Small intestine (tissue), 7 donors: ENCODE measurements around the gene SRP9. TPM values are rescaled to one million over a fixed set of nuclear protein-coding genes. Genes with fewer than 3 reads are reported as not detected.
A peak's percentile ranks its signal among the peaks of the same experiment; 100 is the strongest.

ENCODE experiments used
- DNase-seq, 2 donors: peaks; one replicate each; pipeline versions ENCODE4 v3.0.0 to v3.0.0-alpha.2; 2013
- FAIRE-seq: peaks from 2 replicates; lab custom pipeline; 2012; peaks lifted over from hg19 to GRCh38; lab: Jason Lieb, UNC
- H3K27ac ChIP-seq, 3 donors: one replicate each; pipeline ENCODE4 v1.5.1; 2013; ENCODE audit warnings: low read length in 2 of 3, mild to moderate bottlenecking in 2 of 3, control low read depth in 1 of 3, inconsistent platforms in 1 of 3, low read depth in 1 of 3, moderate library complexity in 1 of 3
- H3K27me3 ChIP-seq, 3 donors: one replicate each; pipeline ENCODE4 v1.6.1; 2013; ENCODE audit warnings: low read length in 3 of 3, inconsistent platforms in 1 of 3; ENCODE audit not compliant: control insufficient read depth in 3 of 3, insufficient read depth in 3 of 3
- H3K36me3 ChIP-seq, 3 donors: one replicate each; pipeline ENCODE4 v1.6.1; 2013; ENCODE audit warnings: low read length in 3 of 3, inconsistent platforms in 1 of 3, low read depth in 1 of 3, mild to moderate bottlenecking in 1 of 3, moderate library complexity in 1 of 3; ENCODE audit not compliant: control insufficient read depth in 3 of 3, insufficient read depth in 2 of 3
- H3K4me1 ChIP-seq, 3 donors: one replicate each; pipeline ENCODE4 v1.6.1; 2013; ENCODE audit warnings: low read length in 2 of 3, inconsistent platforms in 1 of 3, low read depth in 1 of 3, mild to moderate bottlenecking in 1 of 3, moderate library complexity in 1 of 3; ENCODE audit not compliant: control insufficient read depth in 3 of 3, insufficient read depth in 2 of 3
- H3K4me3 ChIP-seq, 3 donors: one replicate each; pipeline ENCODE4 v1.5.1; 2013; ENCODE audit warnings: low read length in 3 of 3, control low read depth in 1 of 3, inconsistent platforms in 1 of 3, low read depth in 1 of 3, mild to moderate bottlenecking in 1 of 3, moderate library complexity in 1 of 3
- H3K9me3 ChIP-seq, 2 donors: one replicate each; pipeline ENCODE4 v1.6.1; 2013; ENCODE audit warnings: low read depth in 1 of 2, low read length in 1 of 2; ENCODE audit not compliant: control insufficient read depth in 2 of 2, insufficient read depth in 1 of 2
- WGBS, 3 donors: extraction: QIAGEN DNeasy Blood & Tissue Kit; methylation state at CpG; one replicate each; pipeline ENCODE4 v1.1.7; 2013; 5-methylcytosine and 5-hydroxymethylcytosine counted together
- polyA plus RNA-seq, 4 donors: library from polyadenylated mRNA; stranded (reverse) in 3 of 4; unstranded in 1 of 4; fragments of 200-250 nt in 3 of 4; fragments of 120-200 nt in 1 of 4; gene quantifications; one replicate each; pipeline versions ENCODE4 v1.2.1 to v1.2.3, GENCODE V29; 2013
- donor health status: healthy with polysubstance abuse.
- donor health status: control.
- donor health status: control.
- donor health status: Bipolar disorder and iron deficiency.
- donor health status: healthy.

SRP9 gene
- polyA plus RNA-seq, 4 donors = 219 to 331 (median 289) TPM

GRCh38 chr1:225749706-225750105 lies 27.9 kb upstream of the SRP9 start:
- H3K4me3 ChIP-seq = no peak overlapping the region
- FAIRE-seq = no peak
- no peaks in the 10 kb centered on the region for H3K36me3 ChIP-seq
- no peaks in the 10 kb centered on the region for H3K27me3 ChIP-seq
- no peaks in the 10 kb centered on the region for H3K9me3 ChIP-seq
- no peak overlapping the region for H3K27ac ChIP-seq
- peaks cover 0 to 8% (median 4%) of the 10 kb centered on the region in 3 donors for H3K4me1 ChIP-seq
- DNase-seq = no peak
- 84 to 100% (median 95%) methylated on average over 3 of the region's 3 CpGs for WGBS, 3 donors

- WGBS, 3 donors = 48 to 54% (median 54%) methylated on average over 4 of the region's 4 CpGs
- no peaks in the 10 kb centered on the region for H3K27me3 ChIP-seq
- no peak for FAIRE-seq
- no peaks in the 10 kb centered on the region for H3K9me3 ChIP-seq
- H3K27ac ChIP-seq = no peak overlapping the region
- H3K36me3 ChIP-seq = no peaks in the 10 kb centered on the region
- no peak for DNase-seq
- no peak overlapping the region for H3K4me3 ChIP-seq
- H3K4me1 ChIP-seq = peaks cover 0 to 15% (median 5%) of the 10 kb centered on the region in 3 donors
Observed at GRCh38 chr1:225750420-225750819, 27.2 kb upstream of the SRP9 start.

GRCh38 chr1:225750875-225751824 lies 26.5 kb upstream of the SRP9 start:
- no peaks in the 10 kb centered on the region for H3K36me3 ChIP-seq
- H3K9me3 ChIP-seq = no peaks in the 10 kb centered on the region
- no peak for DNase-seq
- FAIRE-seq = no peak
- H3K27me3 ChIP-seq = no peaks in the 10 kb centered on the region
- H3K4me1 ChIP-seq = peaks cover 2 to 19% (median 6%) of the 10 kb centered on the region in 3 donors
- 81 to 90% (median 87%) methylated on average over 11 of the region's 11 CpGs for WGBS, 3 donors
- H3K27ac ChIP-seq = no peak overlapping the region
- H3K4me3 ChIP-seq = no peak overlapping the region

DNA sequence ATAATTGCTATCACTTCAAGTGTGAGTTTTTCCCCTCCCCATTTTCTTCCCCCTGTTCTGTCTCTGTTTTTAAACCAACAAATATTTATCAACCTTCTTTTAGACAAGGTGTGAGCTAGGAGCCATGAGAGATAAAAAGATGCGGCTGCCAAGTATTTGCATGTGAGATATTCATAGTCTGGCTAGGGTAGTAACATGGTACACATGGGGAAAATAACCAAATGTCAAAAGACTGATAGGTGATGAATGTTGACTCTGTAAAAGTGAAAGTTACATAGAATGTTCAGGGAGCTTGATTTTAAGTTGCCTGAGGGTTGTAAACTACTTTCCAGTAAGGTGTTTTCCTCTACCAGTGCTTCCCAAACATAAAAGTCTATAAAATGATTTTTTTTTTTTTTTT lies 25.4 kb upstream of the SRP9 start:
- no peak for FAIRE-seq

DNA sequence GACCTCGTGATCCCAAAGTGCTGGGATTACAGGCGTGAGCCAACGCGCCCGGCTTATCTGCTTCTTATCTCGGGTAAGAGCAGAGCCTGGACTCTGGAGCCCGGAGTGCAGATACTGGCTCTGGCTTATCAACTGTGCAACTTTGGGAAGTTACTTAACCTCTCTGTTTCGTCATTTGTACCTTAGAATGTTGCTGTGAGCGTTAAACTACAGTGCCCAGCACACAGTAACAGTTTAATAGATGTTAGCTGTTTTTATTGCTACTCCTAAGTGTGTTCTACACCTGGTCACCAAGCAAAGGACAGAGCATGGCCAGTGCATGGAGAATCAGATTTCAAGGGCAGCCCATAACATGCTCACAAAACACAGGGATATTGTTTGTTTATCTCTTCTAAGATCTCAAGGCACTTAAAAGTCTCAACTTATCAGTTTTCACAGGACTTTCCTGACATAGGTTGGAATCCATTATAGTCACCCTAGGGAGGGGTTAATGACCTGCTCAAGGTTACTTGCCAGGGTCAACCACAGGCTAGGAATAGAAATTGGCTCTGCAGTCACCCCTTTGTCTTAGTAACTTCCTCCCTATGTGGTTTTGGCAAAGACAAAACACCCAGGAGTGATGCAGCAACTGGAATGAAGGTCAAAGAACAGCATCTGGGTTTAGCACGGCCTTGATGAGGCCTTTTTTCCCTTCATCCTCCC lies 22.5 kb upstream of the SRP9 start:
- no peak for FAIRE-seq
- H3K27me3 ChIP-seq = no peaks in the 10 kb centered on the region
- no peaks in the 10 kb centered on the region for H3K9me3 ChIP-seq
- H3K4me3 ChIP-seq = no peak overlapping the region
- peak; percentile 69 to 93 for DNase-seq
- H3K4me1 ChIP-seq = peaks cover 2 to 22% (median 4%) of the 10 kb centered on the region in 3 donors
- WGBS, 3 donors = 17 to 58% (median 27%) methylated on average over 10 of the region's 10 CpGs
- H3K36me3 ChIP-seq = no peaks in the 10 kb centered on the region
- H3K27ac ChIP-seq = peak overlapping the region; percentile 13 to 28 (median 26)

More for the DNA sequence above, 25.4 kb upstream of the SRP9 start:
- Histone ChIP-seq H3K36me3 (no peaks in the 10 kb centered on the region), H3K27ac (no peak overlapping the region), H3K4me3 (no peak overlapping the region), H3K27me3 (no peaks in the 10 kb centered on the region), H3K9me3 (no peaks in the 10 kb centered on the region), H3K4me1 (peaks cover 2 to 15% (median 2%) of the 10 kb centered on the region in 3 donors)
- no peak for DNase-seq
- 59 to 78% (median 78%) methylated on average over 1 of the region's 1 CpG for WGBS, 3 donors

DNA sequence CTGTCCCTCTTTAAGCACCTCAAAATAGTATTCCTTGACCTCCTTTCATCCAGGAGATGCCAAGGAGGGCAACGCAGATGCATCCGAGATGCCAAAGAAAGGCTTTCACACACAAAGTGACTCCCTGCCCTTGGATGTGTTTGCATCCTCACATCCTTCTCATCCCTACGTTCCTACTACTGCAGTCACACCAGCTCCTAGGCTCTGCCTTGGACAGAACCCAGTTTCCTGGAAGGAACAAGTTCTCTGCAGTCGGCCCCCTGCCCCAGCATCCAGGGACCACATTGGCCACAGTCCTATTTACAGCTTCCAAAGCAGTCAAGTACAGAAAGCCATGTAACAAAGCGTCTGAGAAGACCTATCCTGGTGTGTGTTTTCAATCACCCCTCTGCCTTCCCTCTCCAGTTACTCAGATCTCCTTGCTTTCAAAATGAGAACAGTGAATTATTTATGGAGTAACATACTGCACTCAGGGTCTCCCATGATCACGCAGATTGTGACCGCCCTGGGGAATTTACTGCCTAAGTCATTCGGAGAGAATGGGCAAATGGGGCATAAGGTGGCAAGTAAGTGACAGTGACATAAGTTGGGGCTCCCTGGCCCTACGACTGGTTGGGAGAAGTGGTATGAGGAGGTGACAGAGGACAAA lies 21.8 kb upstream of the SRP9 start:
- Histone ChIP-seq H3K9me3 (no peaks in the 10 kb centered on the region), H3K4me1 (peaks cover 2 to 22% (median 4%) of the 10 kb centered on the region in 3 donors), H3K4me3 (no peak overlapping the region), H3K27ac (peak overlapping the region in 2 of 3 donors; percentile 26 to 28), H3K36me3 (no peaks in the 10 kb centered on the region), H3K27me3 (no peaks in the 10 kb centered on the region)
- FAIRE-seq (no peak), DNase-seq (no peak)
- WGBS, 3 donors = 74 to 85% (median 79%) methylated on average over 9 of the region's 9 CpGs

DNA sequence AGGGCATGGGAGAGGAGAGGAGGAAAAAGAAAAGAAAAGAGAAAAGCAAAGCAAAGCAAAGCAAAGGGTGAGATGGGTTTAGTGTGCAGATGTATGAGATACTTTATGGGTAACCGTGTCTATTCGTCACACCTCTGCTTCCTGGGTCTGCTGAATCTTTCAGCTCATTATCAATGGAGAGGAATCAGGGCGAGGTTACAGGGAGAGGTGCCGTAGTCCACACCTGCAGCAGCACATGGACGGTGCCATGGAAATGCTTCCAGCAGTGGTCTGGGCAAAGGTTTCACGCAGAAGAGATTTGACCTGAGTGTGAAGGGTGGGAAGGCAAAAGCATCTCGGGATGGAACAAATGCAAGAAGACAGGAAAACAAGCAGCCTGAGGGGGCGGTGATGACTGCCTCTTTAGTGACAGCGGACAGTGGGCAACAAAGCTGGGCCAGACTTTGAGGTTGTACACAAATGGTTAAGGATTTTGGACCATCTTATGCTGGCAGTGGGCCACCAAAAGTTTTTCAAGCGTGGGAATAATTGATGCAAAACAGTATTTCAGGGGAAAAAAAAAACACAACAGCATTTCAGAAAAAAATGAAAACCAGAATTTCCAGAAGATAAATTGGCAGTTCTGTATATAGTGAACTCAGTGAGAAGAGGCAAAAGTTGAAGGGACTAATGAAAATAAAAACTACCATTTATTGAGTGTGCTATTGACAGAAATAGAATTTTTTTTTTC lies 19.5 kb upstream of the SRP9 start:
- Histone ChIP-seq H3K4me3 (no peak overlapping the region), H3K27me3 (no peaks in the 10 kb centered on the region), H3K4me1 (peaks cover 2 to 28% (median 4%) of the 10 kb centered on the region in 3 donors), H3K9me3 (no peaks in the 10 kb centered on the region), H3K36me3 (no peaks in the 10 kb centered on the region), H3K27ac (no peak overlapping the region)
- DNase-seq (peak; percentile 75 to 84), FAIRE-seq (no peak)
- 33 to 65% (median 43%) methylated on average over 10 of the region's 10 CpGs for WGBS, 3 donors
